Thoracic aorta (tissue), 2 donors: ENCODE measurements around the gene HDAC9. TPM values are rescaled to one million over a fixed set of nuclear protein-coding genes. Genes with fewer than 3 reads are reported as not detected.

Experiments
- ATAC-seq: fragments of 150-250 bp; one replicate; pipeline ENCODE4 v1.8.0; 2017; ENCODE audit warnings: low read depth; ENCODE audit not compliant: insufficient number of reproducible peaks, low FRiP score
- DNase-seq: peaks from one replicate; pipeline ENCODE4 v3.0.0-alpha.2; 2020; ENCODE audit warnings: low spot score
- H3K27ac ChIP-seq, 2 donors: fragments of 200-600 bp; sonication (generic); 1 replicate in 1 of 2; 2 replicates in 1 of 2; pipeline ENCODE4 v1.5.1; 2016; ENCODE audit warnings: mild to moderate bottlenecking in 2 of 2, moderate library complexity in 2 of 2
- H3K27me3 ChIP-seq: fragments of 200-600 bp; sonication (generic); replicated peaks from 2 replicates; pipeline ENCODE4 v1.6.0; 2016; ENCODE audit warnings: mild to moderate bottlenecking; ENCODE audit not compliant: insufficient read depth
- H3K36me3 ChIP-seq: fragments of 200-600 bp; sonication (generic); one replicate; pipeline ENCODE4 v1.5.1; 2016
- H3K4me1 ChIP-seq, 2 donors: fragments of 200-600 bp; sonication (generic); 1 replicate in 1 of 2; 2 replicates in 1 of 2; pipeline versions ENCODE4 v1.5.1 to v1.6.0; 2016; ENCODE audit warnings: low read depth in 2 of 2, mild to moderate bottlenecking in 1 of 2; ENCODE audit not compliant: control insufficient read depth in 1 of 2
- H3K4me3 ChIP-seq: fragments of 200-600 bp; sonication (generic); 2 replicates; pipeline ENCODE4 v1.5.1; 2016; ENCODE audit warnings: mild to moderate bottlenecking
- H3K9me3 ChIP-seq: fragments of 200-600 bp; sonication (generic); 2 replicates; pipeline ENCODE4 v1.5.1; 2016
- CTCF ChIP-seq: fragments of 200-600 bp; sonication (generic); IDR thresholded peaks from one replicate; pipeline ENCODE4 v1.5.1; 2019; ENCODE audit warnings: antibody characterized with exemption
- total RNA-seq, 2 donors: library from RNA; depleted of rRNA; stranded (reverse); fragments of >200 nt; gene quantifications; one replicate each; pipeline versions ENCODE4 v1.1.0 to v1.2.3, GENCODE V29; 2016

Gene HDAC9
- total RNA-seq, 2 donors from 2014 or later, result 64.1 to 81.6 TPM

GRCh38 chr7:18647582-18647981 lies 152.0 kb downstream of the HDAC9 start:
- no peaks in the 10 kb centered on the region for H3K9me3 ChIP-seq
- TF ChIP-seq CTCF, result no peak
- no peak overlapping the region for H3K4me3 ChIP-seq
- H3K27ac ChIP-seq, result no peak overlapping the region
- peaks cover 13% of the 10 kb centered on the region for H3K36me3 ChIP-seq
- no peaks in the 10 kb centered on the region for H3K4me1 ChIP-seq
- H3K27me3 ChIP-seq, result no peaks in the 10 kb centered on the region
- DNase-seq, result no peak
- ATAC-seq, result no peak

- peaks cover under 1 to 5% of the 10 kb centered on the region in 2 donors for H3K4me1 ChIP-seq
- no peak for ATAC-seq
- no peak overlapping the region for H3K27ac ChIP-seq
- no peak for DNase-seq
- TF ChIP-seq CTCF, result no peak
- H3K9me3 ChIP-seq, result no peaks in the 10 kb centered on the region
- H3K36me3 ChIP-seq, result peaks cover 13% of the 10 kb centered on the region
- H3K4me3 ChIP-seq, result no peak overlapping the region
- no peaks in the 10 kb centered on the region for H3K27me3 ChIP-seq
Observed at GRCh38 chr7:18648849-18649758, 153.6 kb downstream of the HDAC9 start.

- H3K27ac ChIP-seq, result no peak overlapping the region
- no peak for DNase-seq
- TF ChIP-seq CTCF, result no peak
Observed at GRCh38 chr7:18653381-18654155, 158.0 kb downstream of the HDAC9 start.

GRCh38 chr7:18654709-18655108 lies 159.2 kb downstream of the HDAC9 start:
- DNase-seq, result no peak
- ATAC-seq, result no peak
- no peak for TF ChIP-seq CTCF
- Histone ChIP-seq H3K4me3 (peak overlapping the region; percentile 1), H3K27ac (peak overlapping the region in 1 of 2 donors; percentile 43), H3K27me3 (no peaks in the 10 kb centered on the region), H3K36me3 (no peaks in the 10 kb centered on the region), H3K9me3 (no peaks in the 10 kb centered on the region), H3K4me1 (peaks cover 22 to 58% of the 10 kb centered on the region in 2 donors)

More at GRCh38 chr7:18653381-18654155, 158.0 kb downstream of the HDAC9 start:
- Histone ChIP-seq H3K36me3 (peaks cover 7% of the 10 kb centered on the region), H3K4me3 (no peak overlapping the region), H3K27me3 (no peaks in the 10 kb centered on the region), H3K9me3 (no peaks in the 10 kb centered on the region), H3K4me1 (peaks cover 22 to 46% of the 10 kb centered on the region in 2 donors)
- no peak for ATAC-seq

GRCh38 chr7:18655506-18655905 lies 160.0 kb downstream of the HDAC9 start:
- ATAC-seq, result no peak
- Histone ChIP-seq H3K27me3 (no peaks in the 10 kb centered on the region), H3K9me3 (no peaks in the 10 kb centered on the region), H3K36me3 (no peaks in the 10 kb centered on the region), H3K4me1 (peaks cover 22 to 66% of the 10 kb centered on the region in 2 donors), H3K27ac (no peak overlapping the region), H3K4me3 (no peak overlapping the region)
- TF ChIP-seq CTCF, result no peak
- no peak for DNase-seq
